Non-pigmented ciliary epithelial cell (primary cell): ENCODE data around the gene MAPKAP1.

Experiments used
- DNase-seq: peaks from one replicate; pipeline ENCODE4 v3.0.0-alpha.2; 2010; ENCODE audit warnings: low read depth

Gene MAPKAP1

DNA sequence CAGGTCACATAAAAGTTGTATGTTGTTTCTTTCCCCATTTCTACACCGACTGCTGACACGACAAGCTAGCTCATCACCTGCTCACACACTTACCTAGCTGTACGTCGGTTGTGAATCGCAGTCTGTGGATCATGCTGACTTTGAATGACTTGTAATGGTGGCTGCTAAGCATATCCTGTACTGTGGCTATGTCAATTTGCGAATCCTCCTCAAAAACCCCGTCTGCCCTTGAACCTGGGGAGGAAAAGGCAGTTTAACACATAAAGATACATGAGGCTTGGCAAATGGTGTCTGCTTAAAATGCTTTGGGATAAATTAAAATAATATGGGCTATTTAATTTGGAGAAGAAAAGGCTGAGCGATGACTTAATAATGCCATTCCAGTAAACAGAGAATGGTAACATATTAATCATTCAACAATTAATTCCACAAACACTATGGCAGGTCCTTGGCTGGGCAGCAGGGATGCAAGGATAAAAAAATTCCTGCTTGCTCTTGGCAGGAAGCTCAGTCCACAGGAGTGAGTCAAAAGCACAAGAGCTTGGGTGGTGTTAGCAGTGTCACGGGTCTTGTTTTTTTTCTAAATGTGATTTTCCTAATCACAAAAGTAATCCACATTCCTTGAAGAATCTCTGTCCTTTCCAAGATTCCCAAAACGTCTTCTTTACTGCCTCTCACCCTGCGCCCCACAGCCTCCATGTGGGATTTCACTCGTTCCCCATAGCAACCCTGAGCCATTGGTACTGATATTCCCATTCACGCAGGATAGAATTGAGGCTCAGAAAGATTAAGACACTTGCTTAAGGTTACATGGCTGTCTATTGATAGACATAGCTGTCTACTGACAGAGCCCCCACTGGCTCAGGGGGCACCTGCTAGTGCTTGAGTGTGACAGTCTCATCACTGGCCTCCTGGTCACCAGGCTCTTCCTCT lies 222.4 kb downstream of the MAPKAP1 start:
- DNase-seq: no peak

DNA sequence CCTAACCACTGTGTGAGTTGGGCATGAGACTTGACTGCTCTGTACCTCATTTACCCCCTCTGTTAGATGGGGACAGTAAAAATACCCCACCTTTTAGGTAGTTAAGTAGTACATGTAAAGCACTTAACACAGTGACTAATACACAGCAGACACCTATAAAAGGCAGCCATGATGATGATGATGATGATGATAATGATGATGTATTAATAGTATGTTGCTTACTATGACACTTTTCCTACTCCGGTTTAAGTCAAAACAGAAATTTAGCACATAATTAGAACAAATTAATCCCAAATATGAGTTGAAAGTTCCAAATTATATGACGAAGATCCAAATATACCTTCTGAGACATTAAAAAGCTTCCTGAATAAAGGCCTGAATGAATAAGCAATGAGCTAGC lies 223.3 kb downstream of the MAPKAP1 start:
- DNase-seq: no peak

GRCh38 chr9:125479846-125480615 lies 227.0 kb downstream of the MAPKAP1 start:
- no peak for DNase-seq

GRCh38 chr9:125477089-125477544 lies 229.9 kb downstream of the MAPKAP1 start:
- no peak for DNase-seq

DNA sequence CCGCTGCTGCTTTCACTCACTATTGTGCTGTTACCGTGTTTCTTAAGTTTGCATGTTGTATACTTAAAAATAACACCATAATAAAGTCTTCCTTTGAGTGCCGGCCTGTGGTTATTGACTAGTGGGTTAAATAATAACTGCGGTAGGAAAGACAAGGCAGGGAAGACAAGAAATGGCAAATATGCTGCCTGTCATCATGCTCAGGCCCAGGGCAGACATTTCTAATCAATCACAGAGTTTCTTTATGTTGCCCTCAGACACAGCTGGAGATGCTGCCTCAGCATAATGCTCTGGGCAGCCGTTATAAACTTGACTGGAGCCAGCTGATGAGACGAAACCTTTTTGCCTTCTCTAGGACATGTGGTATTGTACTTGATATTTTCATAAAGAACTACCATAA lies 230.4 kb downstream of the MAPKAP1 start:
- DNase-seq: no peak

DNA sequence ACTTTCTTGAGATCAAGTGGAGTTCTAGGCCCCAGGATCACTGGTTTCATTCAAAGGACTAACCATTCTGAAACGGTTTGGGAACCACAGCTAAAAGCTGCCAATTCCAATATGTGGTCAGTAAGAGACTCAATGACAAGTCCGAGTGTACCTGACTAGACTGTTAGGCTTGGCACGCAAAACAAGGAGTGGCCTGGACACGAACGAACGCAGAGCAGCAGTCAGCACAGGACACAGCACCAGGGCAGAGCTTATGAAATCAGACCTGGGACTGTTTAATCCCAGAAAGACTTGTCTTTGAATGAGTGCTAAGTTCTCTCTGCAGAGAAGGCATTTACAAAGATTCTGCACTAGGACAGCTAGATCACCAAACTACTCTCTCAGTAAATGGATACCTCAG lies 231.6 kb downstream of the MAPKAP1 start:
- no peak for DNase-seq

DNA sequence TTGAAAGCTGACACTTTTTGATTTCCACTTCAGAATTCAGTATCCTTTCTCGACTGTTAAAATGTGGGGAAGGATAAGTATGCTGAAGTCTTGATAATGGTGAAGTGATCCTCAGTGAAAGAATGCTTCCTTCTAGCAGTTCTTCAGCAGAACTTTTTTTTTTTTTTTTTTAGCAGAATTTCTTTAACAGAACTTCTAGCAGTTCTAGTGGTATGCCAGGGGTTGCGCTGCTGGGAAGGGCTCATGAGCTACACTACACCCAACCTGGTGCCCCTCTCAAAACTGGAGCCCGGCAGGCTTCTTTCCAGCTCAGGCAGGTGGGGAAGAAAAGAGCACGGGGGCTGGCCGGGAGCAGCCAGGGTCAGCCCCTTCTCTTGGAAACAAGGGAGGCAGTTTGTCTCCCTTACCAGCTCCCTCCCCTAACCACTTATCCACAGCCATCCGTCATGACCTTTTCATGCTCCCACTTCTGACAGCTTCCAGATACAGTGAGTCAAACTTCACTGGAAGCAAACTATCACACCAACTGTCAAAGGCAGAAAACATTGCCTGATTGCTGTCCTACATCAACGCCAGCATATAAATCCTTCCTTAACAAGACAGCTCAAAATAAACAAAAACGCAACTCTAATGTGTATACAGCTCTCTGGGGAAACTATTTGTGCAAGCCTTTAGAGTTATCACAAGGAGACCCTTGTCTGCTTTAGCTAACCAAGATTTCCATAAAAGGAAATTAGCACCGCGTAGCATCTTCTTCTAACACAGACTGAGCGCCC lies 233.9 kb downstream of the MAPKAP1 start:
- DNase-seq: no peak

DNA sequence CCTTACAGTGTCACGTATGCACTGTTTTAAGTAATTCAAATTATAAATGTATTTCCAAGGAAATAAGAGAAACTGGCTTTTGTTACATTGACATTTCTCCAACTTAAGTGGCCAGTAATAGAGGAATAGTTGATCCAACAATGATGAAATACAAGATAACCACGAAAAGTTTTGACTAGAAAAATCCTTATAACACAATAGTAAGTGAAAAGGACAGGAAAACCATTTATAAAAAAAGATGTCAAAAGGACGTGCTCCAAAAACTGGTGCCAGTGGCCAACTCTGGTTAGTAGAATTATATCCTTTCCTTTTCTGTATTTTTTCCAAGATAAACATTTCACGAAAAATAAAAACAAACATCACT lies 234.5 kb downstream of the MAPKAP1 start:
- DNase-seq: no peak

DNA sequence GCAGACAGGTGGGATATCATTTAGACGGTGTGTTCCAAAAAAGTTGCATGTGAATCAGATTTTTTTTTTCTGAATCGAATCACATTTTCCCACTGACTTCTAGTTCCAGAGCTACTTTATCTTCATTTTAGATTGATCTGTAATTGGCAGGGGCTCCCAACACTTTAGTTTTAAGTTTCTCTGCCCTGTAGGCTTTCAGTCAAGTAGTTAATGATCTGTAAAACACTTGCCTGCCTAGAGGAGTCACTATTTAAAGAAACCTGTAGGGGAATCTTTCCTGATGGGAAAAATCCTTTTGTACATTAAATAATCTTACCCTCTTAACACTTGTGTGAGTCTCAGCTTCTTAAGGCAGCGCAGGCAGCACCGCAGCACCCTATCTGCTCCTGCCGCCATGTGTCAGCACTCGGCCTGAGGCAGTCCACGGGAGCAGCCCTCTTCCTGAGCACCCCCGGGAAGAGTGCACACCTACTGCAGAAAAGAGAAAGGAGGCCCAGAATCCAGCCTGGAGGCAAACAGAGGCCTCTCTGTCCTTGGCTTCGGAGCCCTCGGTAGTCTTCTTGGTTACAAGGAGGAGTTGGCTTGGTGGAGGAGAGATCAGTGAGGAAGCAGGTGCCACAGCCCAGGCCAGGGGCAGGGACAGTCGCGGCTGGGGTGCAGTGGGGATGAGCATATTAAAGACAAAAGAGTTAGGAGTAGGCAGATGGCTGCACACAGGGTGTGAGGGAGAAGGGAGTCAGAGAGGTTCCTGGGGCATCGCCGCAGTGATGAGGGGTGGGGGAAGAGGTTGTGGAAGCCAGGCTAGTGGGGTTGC lies 236.0 kb downstream of the MAPKAP1 start:
- no peak for DNase-seq

GRCh38 chr9:125470189-125470588 lies 236.8 kb downstream of the MAPKAP1 start:
- DNase-seq: no peak

DNA sequence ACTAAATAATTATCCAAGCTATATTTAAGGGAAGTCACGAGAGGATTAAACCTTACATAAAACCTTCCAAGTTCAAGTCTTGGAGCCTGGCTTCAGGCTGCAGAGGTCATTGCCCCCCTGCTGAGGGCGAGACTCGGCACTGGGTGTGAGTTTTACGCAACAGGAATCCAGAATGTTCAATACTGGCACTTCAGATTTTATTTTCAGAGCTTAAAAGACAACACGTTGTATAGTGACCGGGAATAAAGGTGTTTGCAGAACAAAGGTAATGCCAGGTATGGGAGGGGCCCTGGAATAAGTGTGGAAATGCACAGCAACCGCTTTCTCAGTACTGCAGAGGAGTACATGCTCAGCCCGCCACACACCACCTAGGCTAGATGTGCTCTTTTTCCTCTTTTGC lies 238.4 kb downstream of the MAPKAP1 start:
- DNase-seq: no peak

DNA sequence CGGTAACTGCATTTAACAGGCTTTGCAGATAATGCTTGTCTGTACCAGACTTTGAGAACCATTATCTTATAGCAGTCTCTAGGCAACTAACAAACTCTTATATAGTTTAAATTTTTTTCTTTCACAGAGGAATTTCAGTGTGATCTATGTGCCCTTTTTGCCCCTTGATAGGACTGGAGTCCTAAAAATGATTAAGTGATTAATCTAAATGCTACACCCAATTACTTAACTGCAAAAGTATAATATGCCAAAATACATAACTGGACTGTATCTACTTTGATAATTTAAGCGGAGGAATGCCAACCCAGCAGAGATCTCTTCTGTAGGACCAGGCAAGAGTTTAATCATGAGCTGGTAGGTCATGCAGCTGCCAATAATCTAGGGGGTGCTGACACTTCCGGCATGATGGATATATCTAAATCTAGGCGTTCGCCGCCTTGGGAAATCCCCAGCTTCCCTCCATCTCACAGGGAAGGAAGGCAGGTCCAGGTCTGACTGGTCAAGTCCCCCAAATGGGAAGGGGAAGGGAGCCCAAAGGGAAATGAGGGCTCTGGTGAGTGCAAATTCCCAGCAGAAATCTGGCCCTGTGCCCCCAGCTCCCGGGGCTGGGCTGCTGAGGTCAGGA lies 239.8 kb downstream of the MAPKAP1 start:
- no peak for DNase-seq

DNA sequence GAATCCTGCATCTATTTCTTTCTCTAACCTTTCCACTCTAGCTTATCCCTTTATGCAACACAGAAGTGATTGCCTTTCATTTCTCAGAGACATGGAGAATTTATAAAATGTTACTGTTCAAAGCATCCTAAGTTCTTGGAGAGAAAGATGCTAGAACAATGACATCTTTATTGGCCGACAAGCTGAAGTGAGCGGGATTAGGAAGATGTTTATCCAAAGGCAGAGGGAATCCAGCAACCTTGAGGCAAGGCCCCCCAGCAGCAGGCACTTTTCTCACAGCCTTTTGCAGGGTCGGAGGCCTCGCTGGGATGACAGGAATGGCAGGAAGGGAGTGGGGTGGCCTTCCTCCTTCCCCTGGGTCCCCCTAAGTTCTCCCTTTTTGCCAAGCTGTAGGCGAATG lies 240.6 kb downstream of the MAPKAP1 start:
- no peak for DNase-seq

DNA sequence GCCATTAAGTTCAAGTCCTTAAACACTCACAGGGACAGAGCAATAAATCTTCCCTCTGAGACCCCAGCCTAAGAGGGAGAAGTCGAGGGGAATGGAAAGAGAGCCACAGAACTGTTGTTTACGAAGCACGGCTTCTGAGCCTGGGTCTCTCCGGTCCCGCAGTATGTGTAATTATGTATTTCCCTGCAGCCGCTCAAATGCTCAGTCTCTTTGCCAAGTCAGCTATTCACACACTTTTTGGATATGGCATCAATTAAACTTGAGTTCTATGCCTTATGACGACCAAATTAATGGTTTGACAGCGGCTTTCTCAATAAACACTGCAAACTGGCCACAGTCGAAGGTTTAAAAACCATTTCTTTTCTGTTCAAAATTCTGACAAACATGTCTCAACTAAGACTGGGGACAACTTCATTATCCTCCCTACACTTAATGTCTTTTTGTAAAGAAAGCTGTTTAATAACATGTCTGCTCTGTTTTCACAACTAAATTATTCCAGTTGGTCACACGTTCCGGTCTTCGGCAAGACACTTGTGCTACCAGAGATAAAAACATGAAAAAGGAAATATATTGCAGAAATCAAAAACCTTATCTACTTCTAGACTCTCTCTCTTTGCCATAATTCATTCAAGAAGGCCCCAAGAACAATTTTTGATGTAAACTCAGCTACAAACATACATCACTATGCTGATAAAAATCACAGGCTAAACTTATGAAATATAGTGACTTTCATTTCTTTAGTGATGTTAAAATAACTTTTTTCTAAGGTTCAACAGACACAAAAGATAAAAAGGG lies 242.2 kb downstream of the MAPKAP1 start:
- DNase-seq: no peak

DNA sequence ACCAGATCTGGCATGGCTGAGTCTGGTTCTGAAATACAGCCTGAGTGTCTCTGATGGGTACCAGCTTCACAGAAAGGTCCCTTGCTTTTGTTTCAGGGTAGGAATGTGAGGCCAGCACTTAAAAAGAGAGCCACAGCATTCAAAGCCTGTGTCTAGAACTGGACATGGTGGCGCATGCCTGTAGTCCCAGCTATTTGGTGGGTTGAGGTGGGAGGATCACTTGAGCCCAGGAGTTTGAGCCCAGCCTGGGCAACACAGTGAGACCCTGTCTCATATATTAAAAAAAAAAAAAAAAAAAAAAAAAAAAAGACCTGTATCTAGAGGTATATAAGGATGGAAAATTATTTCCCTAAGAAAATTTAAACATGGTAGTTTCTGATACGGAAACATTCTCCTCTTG lies 243.1 kb downstream of the MAPKAP1 start:
- DNase-seq: no peak

DNA sequence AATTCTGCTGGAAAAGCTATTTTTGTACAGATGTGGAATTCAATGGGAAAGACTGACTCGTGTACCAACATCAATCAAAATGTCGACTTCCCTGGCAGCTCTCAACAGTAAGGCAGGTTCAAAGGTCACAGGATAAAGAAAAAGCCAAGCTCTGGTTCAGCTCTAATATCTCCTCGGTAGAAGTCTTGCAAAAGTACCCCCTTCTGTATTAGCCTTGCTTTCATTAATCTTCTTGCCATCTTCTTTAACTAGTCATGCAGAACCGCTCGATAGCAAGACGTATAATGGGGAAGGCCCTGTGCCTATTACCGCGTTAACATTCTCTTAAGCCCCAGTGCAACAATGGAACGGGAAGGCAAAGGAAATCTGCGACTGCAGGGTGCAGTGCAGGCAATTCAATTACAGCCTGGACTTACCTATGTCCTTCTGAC lies 244.1 kb downstream of the MAPKAP1 start:
- no peak for DNase-seq

GRCh38 chr9:125461636-125462190 lies 245.3 kb downstream of the MAPKAP1 start:
- no peak for DNase-seq

DNA sequence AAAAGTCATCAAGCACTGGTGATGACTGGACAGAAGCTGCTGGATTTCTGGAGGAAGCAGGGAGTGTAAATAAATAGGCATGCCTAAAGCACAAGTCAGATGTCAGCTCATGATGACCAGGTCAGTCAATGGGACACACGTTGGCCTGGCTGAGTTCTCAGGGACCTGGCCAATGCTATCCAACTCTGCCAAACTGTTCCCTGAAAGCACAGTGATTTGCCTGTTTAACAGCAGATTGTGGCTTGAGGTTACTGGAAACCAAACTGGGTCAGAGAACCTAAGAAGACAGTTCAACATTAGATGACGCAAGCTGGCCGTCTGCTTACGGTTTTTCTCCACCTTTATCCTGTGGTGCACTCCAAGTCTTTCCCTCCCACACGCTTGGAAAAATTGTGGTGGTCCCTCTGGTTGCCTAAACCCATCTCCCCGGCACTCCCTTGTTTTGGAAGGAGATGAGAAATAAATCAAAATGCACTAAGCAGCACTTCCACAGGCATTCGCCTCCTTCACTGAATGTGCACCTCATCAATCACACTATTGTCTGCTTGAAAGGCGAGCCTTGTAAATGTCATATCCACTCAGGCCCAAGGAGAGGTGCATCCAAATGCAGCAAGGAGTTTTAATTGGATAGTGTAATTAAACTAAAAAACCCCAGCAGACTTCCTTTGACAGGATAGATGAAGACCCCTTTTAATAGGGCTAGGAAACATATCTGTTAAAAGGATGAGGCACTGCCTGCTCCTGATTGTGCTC lies 245.9 kb downstream of the MAPKAP1 start:
- no peak for DNase-seq

DNA sequence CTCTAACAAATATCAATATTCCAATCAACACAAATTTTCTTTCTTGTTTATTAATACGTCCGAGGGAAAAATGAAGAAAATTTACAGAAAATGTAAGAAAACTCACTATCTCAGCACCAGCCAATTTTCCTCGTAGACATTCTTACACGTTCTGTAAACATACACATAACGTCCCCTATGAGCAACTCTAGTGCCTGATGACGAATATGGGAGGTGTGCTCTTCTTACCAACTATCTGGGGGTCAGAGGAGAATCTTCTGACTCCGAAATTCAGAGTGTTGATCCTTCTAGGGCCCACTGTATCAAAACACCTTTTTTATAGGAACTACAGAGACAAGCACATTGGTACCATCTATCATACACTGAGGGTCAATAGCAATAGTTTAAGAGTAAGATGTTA lies 246.7 kb downstream of the MAPKAP1 start:
- DNase-seq: no peak
